GM18505 (cell line): ENCODE results near the gene PHF21B.

Source experiments
- ATAC-seq: cut with Tn5 transposase; IDR thresholded peaks from one replicate; pipeline ENCODE4 v1.9.1; 2021; ENCODE audit not compliant: unreplicated experiment
- POLR2A ChIP-seq: IDR thresholded peaks from 4 replicates; pipeline ENCODE4 v1.6.1; 2011; ENCODE audit warnings: borderline replicate concordance; ENCODE audit not compliant: insufficient read depth, insufficient read length; ENCODE audit errors: extremely low read depth

PHF21B gene

DNA sequence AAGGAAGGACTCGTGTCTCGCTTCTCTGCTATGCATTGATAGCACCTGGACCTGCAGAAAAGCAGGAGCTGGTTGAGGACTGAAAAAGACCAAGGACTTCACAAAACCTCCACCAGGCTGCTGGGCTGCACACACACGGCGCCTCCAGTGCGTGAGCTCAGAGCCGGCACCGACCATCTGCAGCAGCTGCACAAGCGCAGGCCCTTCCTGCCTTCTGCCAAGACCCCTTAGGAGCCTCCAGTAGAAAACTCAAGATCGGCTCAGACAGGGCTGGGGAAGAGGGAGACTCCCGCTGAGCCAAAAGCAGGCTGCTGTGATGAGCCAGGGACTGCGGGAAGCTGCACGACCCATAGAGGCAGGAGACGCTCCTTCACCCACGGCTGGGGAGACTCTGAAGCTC is 70.9 kb downstream of the PHF21B start:
- TF ChIP-seq POLR2A: no peak
- ATAC-seq: no peak

DNA sequence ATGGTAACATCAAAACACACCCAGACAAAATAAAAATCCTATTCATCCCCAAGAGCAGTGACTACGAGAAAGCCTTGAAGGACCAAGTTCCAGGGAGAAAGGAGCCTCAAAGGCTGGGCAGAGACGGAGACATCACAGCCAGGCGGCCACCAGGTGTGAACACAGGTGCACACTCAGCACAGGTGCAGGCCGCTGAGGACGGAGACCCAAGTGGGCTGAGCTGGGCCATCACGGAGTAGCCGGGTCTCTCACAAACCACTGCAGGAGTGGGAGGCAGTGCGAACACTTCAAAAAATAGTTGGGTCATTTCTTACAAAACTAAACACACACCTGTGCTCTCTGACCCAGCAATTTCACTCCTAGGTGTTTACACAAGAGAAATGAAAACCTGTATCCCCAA is 72.6 kb downstream of the PHF21B start:
- TF ChIP-seq POLR2A: no peak
- no peak for ATAC-seq

DNA sequence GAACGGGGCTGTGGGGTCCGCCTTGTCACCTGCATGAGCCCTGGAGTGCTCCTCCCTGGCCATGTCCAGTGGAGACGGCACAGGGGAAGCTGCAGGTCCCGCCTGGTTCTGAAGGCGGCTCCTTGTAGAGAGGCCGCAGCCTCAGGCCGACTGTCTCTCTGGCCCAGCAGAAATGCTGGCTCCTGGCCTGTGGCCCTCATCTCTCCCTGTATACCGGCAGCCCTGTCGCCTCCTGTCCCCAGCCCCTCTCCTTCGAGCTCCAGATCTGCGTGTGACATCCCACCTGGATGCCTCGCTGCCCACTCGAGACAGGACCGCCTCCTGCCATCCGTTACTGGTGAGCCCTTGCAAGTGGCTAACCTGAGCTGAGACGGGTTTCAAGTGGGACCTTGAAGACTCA is 73.6 kb downstream of the PHF21B start:
- ATAC-seq: no peak
- TF ChIP-seq POLR2A: no peak

GRCh38 chr22:44935724-44936123 is 74.1 kb downstream of the PHF21B start:
- no peak for ATAC-seq
- TF ChIP-seq POLR2A: no peak

DNA sequence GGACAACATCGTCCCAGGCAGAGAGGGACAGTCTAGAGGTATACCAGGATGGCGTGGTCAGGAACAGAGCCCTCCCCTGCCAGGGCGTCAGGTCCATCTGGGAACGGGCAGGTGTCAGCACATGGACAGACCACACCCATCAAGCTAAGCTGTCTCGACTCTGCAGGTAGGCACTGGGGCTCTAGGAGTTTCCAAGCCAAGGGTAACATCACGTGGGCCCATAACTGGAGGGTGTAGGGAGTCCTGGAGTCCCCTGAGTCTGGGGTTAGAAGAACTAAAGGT is 75.4 kb downstream of the PHF21B start:
- no peak for TF ChIP-seq POLR2A
- ATAC-seq: no peak

DNA sequence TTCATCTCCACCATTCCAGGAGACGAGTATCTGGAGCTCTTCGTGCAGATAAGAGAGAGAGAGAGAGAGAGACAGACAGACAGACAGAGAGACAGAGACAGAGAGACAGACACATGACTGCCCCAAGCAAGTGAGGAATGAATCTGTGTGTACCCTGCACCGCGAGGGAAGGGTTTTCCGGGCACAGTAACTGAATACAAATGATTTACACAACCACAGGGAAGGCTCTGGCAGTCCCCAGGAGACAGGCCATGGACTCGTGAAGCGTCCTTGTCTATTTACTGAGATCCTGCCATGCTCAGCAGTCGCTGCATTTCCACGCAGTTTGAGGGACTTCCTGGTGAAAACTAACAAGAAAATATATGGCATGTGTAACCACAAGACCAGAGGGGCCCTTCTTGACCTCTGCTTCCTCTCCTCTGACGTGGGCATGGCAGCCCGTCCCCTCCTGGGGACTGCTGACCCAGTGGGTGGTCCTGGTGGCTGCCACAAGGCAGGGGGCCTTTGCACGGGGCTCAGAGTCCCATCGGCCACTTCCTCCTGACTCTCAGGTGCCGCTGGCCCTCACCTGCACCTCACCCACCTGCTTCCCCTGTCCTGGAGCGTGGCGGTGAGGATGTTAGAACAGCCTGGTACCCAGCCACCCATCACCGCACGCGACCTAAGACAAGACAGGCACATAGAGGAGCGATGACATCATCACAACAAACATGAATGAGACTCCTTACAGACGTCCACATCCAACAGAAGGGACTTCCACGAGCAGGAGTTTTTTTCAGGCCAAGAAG is 75.9 kb downstream of the PHF21B start:
- no peak for TF ChIP-seq POLR2A
- no peak for ATAC-seq

- ATAC-seq: no peak
- TF ChIP-seq POLR2A: no peak
Measured at GRCh38 chr22:44932493-44932892, 77.3 kb downstream of the PHF21B start.

DNA sequence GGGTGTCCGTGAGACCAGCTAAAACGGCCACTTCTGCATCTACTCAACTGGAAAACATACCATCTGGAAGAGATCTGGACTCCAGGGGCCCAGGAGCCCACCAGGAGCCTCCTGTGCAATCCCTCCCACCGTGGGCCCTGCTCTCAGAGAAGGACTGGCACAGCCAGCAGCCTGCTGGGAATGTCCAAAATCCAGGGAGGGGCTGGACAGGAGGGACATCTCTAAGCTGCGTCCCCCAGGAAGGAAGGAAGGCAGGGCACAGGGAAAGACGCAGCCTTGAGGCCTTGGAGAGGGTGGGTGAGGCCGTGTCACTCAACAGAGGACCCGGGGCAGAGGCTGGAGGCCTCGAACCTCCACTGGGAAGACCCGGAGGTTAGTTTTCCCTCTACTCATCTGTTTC is 78.0 kb downstream of the PHF21B start:
- ATAC-seq: no peak
- no peak for TF ChIP-seq POLR2A

DNA sequence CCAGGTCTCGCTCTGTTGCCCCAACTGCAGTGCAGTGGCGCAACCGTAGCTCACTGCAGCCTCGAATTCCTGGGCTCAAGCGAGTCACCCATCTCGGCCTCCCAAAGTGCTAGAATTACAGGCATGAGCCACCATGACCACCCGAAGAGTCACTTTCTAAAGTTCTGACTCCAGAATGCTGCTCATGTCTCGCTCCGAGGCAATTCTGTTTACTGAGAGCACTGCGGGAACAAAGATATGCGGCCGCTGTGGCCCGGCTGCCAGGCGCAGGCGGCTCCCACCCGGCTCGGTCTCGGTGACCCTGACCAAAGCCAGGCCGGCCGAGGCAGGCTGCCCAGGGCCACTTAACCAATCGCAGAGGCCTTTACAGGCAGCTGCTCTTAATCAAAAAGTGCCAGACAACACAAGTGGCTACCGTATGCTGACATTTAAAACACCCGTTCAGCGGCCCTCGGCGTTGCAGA is 78.7 kb downstream of the PHF21B start:
- no peak for ATAC-seq
- no peak for TF ChIP-seq POLR2A

DNA sequence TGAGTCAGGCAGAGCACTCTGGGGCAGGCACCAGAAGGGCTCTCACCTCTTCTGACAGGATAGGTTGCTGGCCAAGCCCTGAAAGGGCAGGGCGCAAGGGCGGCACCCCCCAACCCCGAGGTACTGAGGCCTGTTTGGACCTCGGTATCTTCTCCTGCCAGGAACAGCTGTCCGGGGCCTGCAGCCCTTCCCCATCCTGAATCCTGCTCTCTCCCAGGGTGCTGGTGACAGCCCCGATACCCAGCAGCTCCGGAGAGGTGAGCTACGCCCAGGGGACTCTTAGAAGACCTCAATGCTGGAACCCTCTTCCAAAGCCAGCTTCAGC is 79.1 kb downstream of the PHF21B start:
- no peak for ATAC-seq
- no peak for TF ChIP-seq POLR2A

GRCh38 chr22:44930016-44930710 is 79.6 kb downstream of the PHF21B start:
- no peak for TF ChIP-seq POLR2A
- no peak for ATAC-seq

DNA sequence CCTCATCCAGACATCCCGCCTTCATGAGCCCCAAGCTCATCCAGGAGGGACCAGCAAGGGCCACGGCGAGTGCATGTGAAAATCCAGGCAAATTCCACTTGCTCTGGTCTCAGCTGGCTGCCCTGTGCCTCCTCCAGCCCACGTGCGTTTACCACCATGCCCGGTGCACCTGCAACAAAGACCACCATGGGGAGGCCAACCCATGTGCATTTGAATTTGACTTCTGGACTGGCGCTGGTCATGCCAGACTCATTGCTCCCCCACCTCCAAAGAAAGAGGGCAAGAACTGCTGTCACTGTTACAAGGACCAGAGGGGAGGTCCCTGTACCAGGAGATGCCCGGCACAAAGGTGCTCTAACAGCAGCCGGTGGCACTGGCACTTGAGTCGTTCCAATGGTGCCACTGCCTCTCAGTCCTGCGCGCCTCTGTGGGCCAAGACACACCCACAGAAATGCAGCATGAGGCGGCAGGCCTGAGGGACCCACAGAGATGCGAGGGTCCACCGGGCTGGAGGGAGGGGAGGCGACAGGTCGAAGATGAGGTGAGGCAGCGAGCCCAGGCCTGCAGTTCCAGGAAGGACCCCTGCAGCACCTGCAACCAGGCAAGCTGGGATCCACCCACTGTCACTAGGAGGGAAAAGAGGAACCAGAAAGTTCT is 80.3 kb downstream of the PHF21B start:
- TF ChIP-seq POLR2A: no peak
- no peak for ATAC-seq

GRCh38 chr22:44928711-44929358 is 81.0 kb downstream of the PHF21B start:
- ATAC-seq: no peak
- TF ChIP-seq POLR2A: no peak

- TF ChIP-seq POLR2A: no peak
- ATAC-seq: no peak
Measured at GRCh38 chr22:44928136-44928463, 81.7 kb downstream of the PHF21B start.
